COLO829 (cell line): ENCODE measurements around the gene CAMK1D.
"Not testable (repeated sequence)": the region's sequence is repeated elsewhere in the genome, so short reads cannot be mapped to it uniquely, and the experiment has no call there.

Experiments used
- DNase-seq: peaks from one replicate; pipeline ENCODE4 v3.0.0; 2012; ENCODE audit warnings: low spot score

The CAMK1D gene

DNA sequence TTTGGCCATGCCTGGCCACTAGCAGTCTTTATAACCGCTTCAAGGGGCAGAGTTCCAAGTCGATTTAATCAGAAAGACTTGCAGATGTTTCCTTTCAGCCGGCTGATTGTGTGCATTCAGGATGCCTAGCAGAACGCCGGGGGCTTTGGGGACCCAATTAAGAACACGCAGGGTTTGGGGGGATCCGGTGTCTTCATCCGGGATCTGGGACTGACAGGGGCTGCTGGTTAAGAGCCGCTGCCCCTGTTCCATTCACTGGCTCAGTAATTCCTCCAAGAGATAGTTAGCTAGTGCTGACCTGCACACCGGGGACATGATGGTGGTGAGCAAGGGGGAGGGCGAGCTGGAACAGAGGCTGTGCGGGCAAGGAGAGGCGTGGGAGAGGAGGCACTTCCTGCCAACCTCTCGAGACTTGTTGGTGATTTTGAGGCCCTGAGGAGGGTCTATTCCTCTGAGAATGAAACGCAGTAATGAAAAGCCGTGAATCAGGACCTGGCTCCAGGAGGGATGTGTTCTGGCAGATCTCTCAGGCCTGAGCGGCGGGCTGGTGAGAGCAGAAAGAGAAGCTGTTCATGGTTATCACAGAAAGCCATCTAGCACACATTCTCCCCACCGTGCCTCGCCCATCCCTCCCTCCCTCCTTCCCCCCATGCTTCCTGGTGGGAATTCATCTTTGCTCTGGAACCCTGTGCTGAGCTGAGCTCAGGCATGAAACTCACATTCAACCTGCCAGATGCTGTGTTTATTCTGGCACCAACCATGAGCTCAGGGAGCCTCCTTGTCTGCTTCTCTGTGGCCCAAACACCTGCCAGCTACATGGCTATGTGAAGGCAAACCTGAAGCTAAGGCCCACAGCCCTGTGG is 500.2 kb downstream of the CAMK1D start:
- DNase-seq: no peak

DNA sequence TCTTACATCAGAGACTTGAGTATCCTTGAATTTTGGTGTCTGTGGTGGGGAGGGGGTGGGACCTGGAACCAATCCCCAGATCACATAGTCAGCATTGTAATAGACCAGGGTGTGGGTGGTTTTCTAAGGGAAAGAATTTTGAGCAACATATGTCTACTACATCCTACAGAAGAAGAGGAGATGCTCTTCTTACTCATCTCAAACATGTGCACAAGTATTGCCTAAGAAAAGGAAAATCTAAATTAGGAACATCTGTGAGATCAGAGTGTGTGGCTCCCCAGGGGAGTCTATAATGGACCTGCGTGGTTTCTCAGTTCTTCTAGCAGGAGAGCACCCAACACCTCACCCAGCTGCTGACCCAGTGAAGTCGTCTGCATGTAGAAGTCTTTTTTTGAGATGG is 503.3 kb downstream of the CAMK1D start:
- no peak for DNase-seq

DNA sequence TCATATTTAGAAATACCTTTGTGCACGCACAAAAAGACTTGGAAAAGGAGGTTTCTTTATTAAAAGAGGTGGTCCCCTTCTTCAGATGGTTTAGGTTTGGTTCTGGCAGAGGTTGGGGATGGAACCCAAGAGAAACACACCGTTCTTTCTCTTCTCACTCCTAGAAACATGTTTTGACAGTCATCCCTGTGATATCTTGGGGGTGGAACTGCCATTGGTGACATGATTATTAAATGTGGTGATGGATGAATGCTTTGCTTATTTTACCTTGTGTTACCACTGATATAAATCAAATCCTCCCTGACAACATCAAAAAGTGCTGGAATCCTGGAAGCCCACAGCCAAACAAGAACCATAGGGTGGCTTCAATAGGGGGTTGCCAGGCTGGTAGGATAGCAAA is 505.6 kb downstream of the CAMK1D start:
- DNase-seq: no peak

DNA sequence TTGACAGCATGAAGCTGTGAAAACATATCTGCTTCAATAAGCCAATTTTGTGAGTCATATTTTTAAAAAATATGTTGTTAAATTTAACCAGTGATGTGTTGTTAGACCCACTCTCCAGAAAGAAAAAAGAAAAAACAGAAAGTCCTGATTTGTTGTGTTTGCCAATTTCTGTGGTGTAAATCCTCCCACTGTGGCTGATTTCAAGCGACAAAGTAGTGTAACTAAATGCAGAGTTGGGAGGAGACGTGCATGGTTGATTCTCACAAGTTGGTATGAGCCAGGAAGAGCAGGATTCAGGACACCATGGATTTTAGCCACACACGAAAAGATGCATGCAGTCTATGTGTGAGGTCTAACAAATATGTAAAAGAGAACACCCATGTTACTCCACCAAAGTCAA is 513.1 kb downstream of the CAMK1D start:
- no peak for DNase-seq

DNA sequence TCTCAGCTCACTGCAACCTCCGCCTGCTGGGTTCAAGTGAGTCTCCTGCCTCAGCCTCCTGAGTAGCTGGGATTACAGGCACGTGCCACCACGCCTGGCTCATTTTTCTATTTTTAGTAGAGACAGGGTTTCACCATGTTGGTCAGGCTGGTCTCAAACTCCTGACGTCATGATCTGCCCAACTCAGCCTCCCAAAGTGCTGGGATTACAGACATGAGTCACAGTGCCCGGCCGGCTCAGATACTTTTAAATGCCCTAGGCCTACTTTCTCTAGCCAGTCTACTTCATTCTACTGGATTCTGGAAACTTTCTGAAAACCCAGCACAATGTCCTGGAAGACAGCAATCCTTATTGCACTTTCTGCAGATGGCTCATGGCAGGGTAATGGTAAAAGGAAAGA is 516.2 kb downstream of the CAMK1D start:
- DNase-seq: not testable (repeated sequence)

DNA sequence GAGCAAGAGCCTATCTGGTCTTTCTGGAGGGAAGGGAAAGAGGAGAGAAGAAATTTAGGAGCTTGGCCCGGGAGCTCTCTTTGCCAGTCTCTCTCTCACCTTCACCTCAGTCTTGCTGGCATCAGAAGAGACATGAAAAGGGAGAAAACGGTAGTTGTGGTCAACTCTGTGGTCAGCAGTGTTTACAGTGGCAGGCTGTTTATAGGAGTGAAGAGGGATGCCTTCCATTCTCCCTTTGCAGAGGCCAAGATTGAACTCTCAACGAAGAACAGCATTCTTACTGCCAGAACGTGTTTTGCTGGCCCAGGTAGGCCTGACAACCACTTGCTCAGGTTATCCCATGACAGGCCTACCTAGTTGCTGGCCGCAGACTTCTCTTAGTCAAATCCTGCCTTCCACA is 518.9 kb downstream of the CAMK1D start:
- DNase-seq: no peak

DNA sequence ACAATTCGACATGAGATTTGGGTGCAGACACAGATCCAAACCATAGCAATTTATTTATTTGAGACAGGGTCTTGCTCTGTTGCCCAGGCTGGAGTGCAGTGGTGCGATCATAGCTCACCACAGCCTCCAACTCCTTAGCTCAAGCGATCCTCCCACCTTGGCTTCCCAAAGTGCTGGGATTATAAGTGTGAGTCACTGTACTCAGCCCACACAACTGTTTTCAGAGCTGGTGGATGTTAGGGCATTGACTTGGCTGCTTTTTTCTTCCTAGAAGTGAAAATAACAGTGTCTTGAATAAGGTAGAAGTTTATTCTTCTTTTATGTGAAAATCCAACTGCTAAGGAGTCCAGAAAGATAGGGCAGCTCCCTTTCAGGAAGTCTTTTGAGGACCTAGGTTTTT is 520.1 kb downstream of the CAMK1D start:
- no peak for DNase-seq

DNA sequence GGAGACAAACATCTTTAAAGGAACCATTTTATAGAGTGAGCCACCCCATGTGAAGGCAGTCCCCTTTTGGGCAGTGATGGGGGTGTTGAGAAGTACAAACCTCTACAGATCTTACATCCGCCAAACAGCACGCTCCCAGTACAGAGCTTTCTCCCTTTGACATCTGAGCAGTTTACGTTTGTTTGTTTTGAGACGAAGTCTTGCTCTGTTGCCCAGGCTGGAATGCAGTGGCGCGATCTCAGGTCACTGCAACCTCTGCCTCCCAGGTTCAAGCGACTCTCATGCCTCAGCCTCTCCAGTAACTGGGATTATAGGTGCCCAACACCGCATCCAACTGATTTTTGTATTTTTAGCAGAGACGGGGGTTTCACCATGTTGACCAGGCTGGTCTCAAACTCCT is 523.2 kb downstream of the CAMK1D start:
- DNase-seq: no peak

DNA sequence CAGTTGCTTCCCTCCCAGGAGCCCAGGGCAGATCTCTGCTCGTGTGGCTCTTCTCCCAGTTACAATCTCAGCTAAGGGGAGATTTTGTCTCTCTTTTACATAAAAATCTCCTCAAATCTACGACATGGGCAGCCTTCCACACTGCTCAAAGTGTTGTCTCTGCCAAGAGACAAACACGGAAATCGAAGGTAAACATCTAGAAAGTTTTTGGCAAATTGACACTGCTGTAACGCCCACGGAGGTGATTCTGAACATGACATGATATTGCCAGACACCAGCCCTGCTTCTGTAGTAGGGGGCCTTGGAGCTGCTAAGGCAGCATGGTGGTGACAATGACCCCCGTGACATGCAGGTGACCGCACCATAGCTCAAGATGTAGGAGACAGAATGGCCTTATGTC is 523.8 kb downstream of the CAMK1D start:
- DNase-seq: no peak

DNA sequence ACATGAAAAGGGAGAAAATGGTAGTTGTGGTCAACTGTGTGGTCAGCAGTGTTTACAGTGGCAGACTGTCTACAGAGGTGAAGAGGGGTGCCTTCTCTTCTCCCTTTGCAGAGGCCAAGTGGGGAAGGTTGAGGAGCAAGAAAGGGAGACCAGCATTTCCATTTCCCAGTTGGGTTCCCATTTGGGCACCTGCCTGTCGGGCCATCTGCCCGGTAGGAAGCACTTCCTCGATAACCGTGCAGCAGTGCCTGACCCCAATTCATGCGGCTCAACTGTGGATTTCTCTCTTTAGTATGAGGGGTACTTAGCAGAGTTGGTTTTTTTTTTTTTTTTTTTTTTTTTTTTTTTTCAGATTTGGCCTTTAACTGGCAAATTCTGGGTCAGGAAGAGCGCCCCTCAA is 525.2 kb downstream of the CAMK1D start:
- DNase-seq: no peak

DNA sequence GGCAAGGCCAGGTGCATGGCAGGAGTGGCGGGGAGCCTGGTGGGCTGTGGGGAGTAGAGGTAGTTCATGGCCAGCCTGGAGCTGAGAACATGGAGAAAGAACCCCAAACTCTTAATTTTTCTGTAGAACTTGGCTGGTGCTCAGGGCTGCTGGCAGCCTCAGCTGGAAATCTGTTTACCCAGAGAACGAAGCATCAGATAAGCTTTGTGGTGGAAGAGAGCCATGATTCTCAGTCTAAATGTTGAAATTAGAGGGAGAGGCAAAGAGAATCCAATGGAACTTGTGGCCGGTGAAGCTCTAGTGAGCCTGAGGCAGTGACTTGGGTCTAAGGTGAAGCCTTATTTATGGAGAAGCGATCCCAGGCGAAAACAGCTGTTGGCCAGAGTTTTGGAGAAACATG is 525.8 kb downstream of the CAMK1D start:
- DNase-seq: no peak

DNA sequence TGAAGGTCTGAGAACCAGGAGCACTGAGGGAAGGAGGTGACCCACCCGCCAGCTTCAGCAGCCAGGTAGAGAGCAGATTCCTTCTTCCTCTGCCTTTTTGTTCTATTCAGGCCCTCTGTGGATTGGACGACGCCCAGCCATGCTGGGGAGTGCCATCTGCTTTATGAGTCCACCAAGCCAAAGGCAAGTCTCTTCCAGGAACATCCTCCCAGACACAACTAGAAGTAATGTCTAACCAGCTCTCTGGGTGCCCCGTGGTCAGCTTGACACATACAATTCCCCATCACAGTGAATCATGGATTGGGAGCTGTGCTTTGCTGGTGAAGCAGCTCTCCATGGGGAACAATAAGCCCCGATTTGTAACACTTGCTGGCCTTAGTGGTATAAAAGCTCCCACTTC is 526.9 kb downstream of the CAMK1D start:
- DNase-seq: no peak

DNA sequence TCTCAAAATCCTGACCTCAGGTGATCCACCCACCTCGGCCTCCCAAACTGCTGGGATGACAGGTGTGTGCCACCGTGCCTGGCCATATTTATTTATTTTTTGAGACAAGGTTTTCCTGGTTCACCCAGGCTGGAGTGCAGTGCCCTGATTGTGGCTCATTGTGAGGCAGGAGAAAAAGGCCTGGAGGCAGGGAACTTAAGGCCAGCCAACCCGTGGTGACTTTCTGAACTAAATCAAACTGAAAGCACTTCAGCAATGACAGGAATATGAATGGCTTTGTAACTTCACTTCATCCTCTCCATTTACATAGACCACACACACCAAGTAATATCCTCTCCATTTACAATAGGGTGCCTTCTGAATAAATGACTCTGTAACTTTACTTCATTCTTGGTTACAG is 527.8 kb downstream of the CAMK1D start:
- DNase-seq: no peak

DNA sequence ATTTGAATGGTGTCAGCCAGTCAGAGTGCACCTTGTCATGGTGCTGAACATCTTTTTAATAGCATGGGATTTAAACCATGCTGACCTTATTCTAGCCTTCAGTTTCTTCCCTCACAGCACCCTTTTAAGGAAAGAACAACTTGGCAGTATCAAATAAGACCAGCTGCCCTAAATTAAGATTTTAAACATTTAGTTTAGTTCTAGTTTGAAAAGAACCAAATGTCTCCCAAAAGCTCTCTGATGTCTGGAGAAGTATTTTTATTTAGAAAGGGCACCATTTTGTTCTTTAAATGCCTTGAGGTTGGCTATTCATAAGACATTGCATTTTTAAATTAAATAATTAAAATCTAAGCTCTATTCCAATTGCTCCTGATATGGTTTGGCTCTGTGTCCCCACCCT is 531.1 kb downstream of the CAMK1D start:
- no peak for DNase-seq

DNA sequence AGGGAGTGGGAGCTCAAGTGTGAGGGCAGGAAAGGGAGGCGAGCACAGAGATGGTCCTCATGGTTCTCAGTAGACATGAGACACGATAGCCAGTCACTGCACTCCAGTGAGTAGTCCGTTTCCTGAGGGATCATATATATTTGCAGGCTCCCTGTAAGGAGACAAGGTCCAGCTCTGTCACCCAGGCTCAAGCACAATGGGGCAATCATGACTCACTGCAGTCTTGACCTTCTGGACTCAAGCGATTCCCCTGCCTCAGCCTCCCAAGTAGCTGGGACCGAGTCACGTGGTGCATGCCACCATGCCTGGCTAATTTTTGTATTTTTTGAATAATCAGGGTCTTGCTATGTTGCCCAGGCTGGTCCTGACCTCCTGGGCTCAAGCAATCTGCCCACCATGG is 535.5 kb downstream of the CAMK1D start:
- DNase-seq: no peak
